Liver (tissue), 9 donors: ENCODE data around the gene KIAA0825. TPM values are rescaled to one million over a fixed set of nuclear protein-coding genes. Genes with fewer than 3 reads are reported as not detected.

Source experiments
- DNase-seq: peaks from one replicate; pipeline ENCODE4 v3.0.0-alpha.2; 2017; ENCODE audit warnings: low spot score
- H3K27ac ChIP-seq, 2 donors: one replicate each; pipeline ENCODE4 v1.7.0; 2013; ENCODE audit warnings: inconsistent platforms in 2 of 2, low read length in 2 of 2, control low read depth in 1 of 2, low read depth in 1 of 2, mild to moderate bottlenecking in 1 of 2
- H3K27me3 ChIP-seq, 4 donors: one replicate each; pipeline versions ENCODE4 v1.6.1 to v1.7.0; 2013; ENCODE audit warnings: low read length in 3 of 4, inconsistent platforms in 1 of 4, mild to moderate bottlenecking in 1 of 4, moderate library complexity in 1 of 4; ENCODE audit not compliant: control insufficient read depth in 4 of 4, insufficient read depth in 4 of 4
- H3K36me3 ChIP-seq, 4 donors: one replicate each; pipeline versions ENCODE4 v1.6.1 to v1.7.0; 2013; ENCODE audit warnings: low read length in 3 of 4, mild to moderate bottlenecking in 3 of 4, low read depth in 1 of 4, moderate library complexity in 1 of 4; ENCODE audit not compliant: control insufficient read depth in 4 of 4, insufficient read depth in 3 of 4
- H3K4me1 ChIP-seq, 4 donors: one replicate each; pipeline versions ENCODE4 v1.6.1 to v1.7.0; 2013; ENCODE audit warnings: low read length in 3 of 4, mild to moderate bottlenecking in 3 of 4, moderate library complexity in 1 of 4; ENCODE audit not compliant: control insufficient read depth in 4 of 4, insufficient read depth in 4 of 4
- H3K4me3 ChIP-seq, 3 donors: one replicate each; pipeline versions ENCODE4 v1.6.1 to v1.7.0; 2013; ENCODE audit warnings: low read length in 3 of 3, control low read depth in 1 of 3, low read depth in 1 of 3, mild to moderate bottlenecking in 1 of 3
- H3K9ac ChIP-seq, 2 donors: one replicate each; pipeline ENCODE4 v1.7.0; 2013; ENCODE audit warnings: low read length in 2 of 2, mild to moderate bottlenecking in 2 of 2, moderate library complexity in 2 of 2, control low read depth in 1 of 2, low read depth in 1 of 2
- H3K9me3 ChIP-seq, 4 donors: one replicate each; pipeline versions ENCODE4 v1.6.1 to v1.7.0; 2013; ENCODE audit warnings: low read length in 3 of 4; ENCODE audit not compliant: control insufficient read depth in 4 of 4
- EGR1 ChIP-seq, 2 donors: IDR thresholded peaks; 2 replicates each; pipeline ENCODE4 v1.6.1; 2016 to 2018; ENCODE audit warnings: antibody characterized with exemption in 2 of 2, low read depth in 2 of 2
- FOXA1 ChIP-seq: IDR thresholded peaks from 2 replicates; pipeline ENCODE4 v1.6.1; 2016; ENCODE audit warnings: antibody characterized with exemption
- FOXA2 ChIP-seq: IDR thresholded peaks from 2 replicates; pipeline ENCODE4 v1.6.1; 2016; ENCODE audit warnings: antibody characterized with exemption
- GABPA ChIP-seq, 2 donors: IDR thresholded peaks in 1 of 2; conservative IDR thresholded peaks in 1 of 2; 2 replicates each; pipeline ENCODE4 v1.6.1; 2016; ENCODE audit warnings: antibody characterized with exemption in 2 of 2, mild to moderate bottlenecking in 1 of 2, moderate library complexity in 1 of 2
- HNF4A ChIP-seq, 2 donors: conservative IDR thresholded peaks; 2 replicates each; pipeline ENCODE4 v1.6.1; 2016; ENCODE audit warnings: antibody characterized with exemption in 2 of 2, mild to moderate bottlenecking in 2 of 2
- HNF4G ChIP-seq: IDR thresholded peaks from 2 replicates; pipeline ENCODE4 v1.6.1; 2016; ENCODE audit warnings: antibody characterized with exemption
- JUND ChIP-seq, 2 donors: IDR thresholded peaks; 2 replicates each; pipeline ENCODE4 v1.6.1; 2016; ENCODE audit warnings: antibody characterized with exemption in 2 of 2
- MAX ChIP-seq: IDR thresholded peaks from 2 replicates; pipeline ENCODE4 v1.6.1; 2016; ENCODE audit warnings: antibody characterized with exemption
- NR2F2 ChIP-seq: IDR thresholded peaks from 2 replicates; pipeline ENCODE4 v1.6.1; 2016; ENCODE audit warnings: antibody characterized with exemption
- RAD21 ChIP-seq, 2 donors: IDR thresholded peaks; 2 replicates each; pipeline ENCODE4 v1.6.1; 2016; ENCODE audit warnings: antibody characterized with exemption in 2 of 2, mild to moderate bottlenecking in 2 of 2
- REST ChIP-seq: IDR thresholded peaks from 2 replicates; pipeline ENCODE4 v1.6.1; 2016; ENCODE audit warnings: antibody characterized with exemption, mild to moderate bottlenecking
- RXRA ChIP-seq, 2 donors: IDR thresholded peaks; 2 replicates each; pipeline ENCODE4 v1.6.1; 2017 to 2018; ENCODE audit warnings: antibody characterized with exemption in 2 of 2, mild to moderate bottlenecking in 1 of 2
- SP1 ChIP-seq: IDR thresholded peaks from 2 replicates; pipeline ENCODE4 v1.6.1; 2018; ENCODE audit warnings: antibody characterized with exemption, mild to moderate bottlenecking
- TAF1 ChIP-seq: conservative IDR thresholded peaks from 2 replicates; pipeline ENCODE4 v1.6.1; 2016; ENCODE audit warnings: antibody characterized with exemption, mild to moderate bottlenecking
- ZBTB33 ChIP-seq: IDR thresholded peaks from 2 replicates; pipeline ENCODE4 v1.6.1; 2016; ENCODE audit warnings: antibody characterized with exemption
- WGBS: extraction: QIAGEN DNeasy Blood & Tissue Kit; methylation state at CpG from one replicate; pipeline ENCODE4 v1.1.7; 2013; 5-methylcytosine and 5-hydroxymethylcytosine counted together
- polyA plus RNA-seq, 2 donors: library from polyadenylated mRNA; stranded (reverse) in 1 of 2; unstranded in 1 of 2; fragments of 200-250 nt in 1 of 2; fragments of >200 nt in 1 of 2; fragmentation: Nextera tagmentation in 1 of 2; extraction: Ambion mirVana in 1 of 2; gene quantifications; one replicate each; pipeline versions ENCODE4 v1.2.1 to v1.2.3, GENCODE V29; 2013 to 2015
- total RNA-seq, 2 donors: library from RNA; depleted of rRNA; stranded (reverse); fragments of >200 nt; gene quantifications; one replicate each; pipeline ENCODE4 v1.2.3, GENCODE V29; 2014
- TF ChIP-seq, protein P1 (sequence below): fragments of 150-350 bp; IDR thresholded peaks from 2 replicates; pipeline ENCODE4 v1.5.1; 2017; ENCODE audit warnings: improper control_type of control experiment, low read depth, low read length; ENCODE audit not compliant: missing input control
- TF ChIP-seq, protein P2 (sequence below): IDR thresholded peaks from 2 replicates; pipeline ENCODE4 v1.6.1; 2016; ENCODE audit warnings: antibody characterized with exemption
- donor health status: healthy.
- donor health status: healthy.
- donor health status: healthy.
- donor health status: healthy.
- donor health status: healthy.

Gene KIAA0825
- total and polyA plus RNA-seq, 4 donors, result 0.25 to 3.2 (median 1.2) TPM

- DNase-seq, result no peak
- H3K4me3 ChIP-seq, result no peak overlapping the region
- no peak overlapping the region for H3K27ac ChIP-seq
- no peak overlapping the region for H3K9ac ChIP-seq
- no peaks in the 10 kb centered on the region for H3K4me1 ChIP-seq
- H3K27me3 ChIP-seq, result no peaks in the 10 kb centered on the region
- no peaks in the 10 kb centered on the region for H3K9me3 ChIP-seq
- H3K36me3 ChIP-seq, result peaks cover 0 to 2% (median 0%) of the 10 kb centered on the region in 4 donors
- 80% methylated on average over 1 of the region's 1 CpG for WGBS
- TF ChIP-seq RAD21 (IDR thresholded peaks at IDR 0.05), result no peak
- no peak for TF ChIP-seq HNF4A (conservative IDR thresholded peaks at IDR 0.05)
- no peak for TF ChIP-seq TAF1
- no peak for TF ChIP-seq JUND (IDR thresholded peaks at IDR 0.05)
- TF ChIP-seq, protein P1, sequence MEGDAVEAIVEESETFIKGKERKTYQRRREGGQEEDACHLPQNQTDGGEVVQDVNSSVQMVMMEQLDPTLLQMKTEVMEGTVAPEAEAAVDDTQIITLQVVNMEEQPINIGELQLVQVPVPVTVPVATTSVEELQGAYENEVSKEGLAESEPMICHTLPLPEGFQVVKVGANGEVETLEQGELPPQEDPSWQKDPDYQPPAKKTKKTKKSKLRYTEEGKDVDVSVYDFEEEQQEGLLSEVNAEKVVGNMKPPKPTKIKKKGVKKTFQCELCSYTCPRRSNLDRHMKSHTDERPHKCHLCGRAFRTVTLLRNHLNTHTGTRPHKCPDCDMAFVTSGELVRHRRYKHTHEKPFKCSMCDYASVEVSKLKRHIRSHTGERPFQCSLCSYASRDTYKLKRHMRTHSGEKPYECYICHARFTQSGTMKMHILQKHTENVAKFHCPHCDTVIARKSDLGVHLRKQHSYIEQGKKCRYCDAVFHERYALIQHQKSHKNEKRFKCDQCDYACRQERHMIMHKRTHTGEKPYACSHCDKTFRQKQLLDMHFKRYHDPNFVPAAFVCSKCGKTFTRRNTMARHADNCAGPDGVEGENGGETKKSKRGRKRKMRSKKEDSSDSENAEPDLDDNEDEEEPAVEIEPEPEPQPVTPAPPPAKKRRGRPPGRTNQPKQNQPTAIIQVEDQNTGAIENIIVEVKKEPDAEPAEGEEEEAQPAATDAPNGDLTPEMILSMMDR, result no peak
- TF ChIP-seq FOXA2, result no peak
- no peak for TF ChIP-seq EGR1 (IDR thresholded peaks at IDR 0.05; ENCODE audit: low read depth in 2 of 2)
- TF ChIP-seq, protein P2, sequence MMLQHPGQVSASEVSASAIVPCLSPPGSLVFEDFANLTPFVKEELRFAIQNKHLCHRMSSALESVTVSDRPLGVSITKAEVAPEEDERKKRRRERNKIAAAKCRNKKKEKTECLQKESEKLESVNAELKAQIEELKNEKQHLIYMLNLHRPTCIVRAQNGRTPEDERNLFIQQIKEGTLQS, result no peak
- TF ChIP-seq GABPA (IDR thresholded peaks at IDR 0.05 in 1 of 2, conservative IDR thresholded peaks at IDR 0.05 in 1 of 2), result no peak
- TF ChIP-seq FOXA1, result no peak
- TF ChIP-seq ZBTB33, result no peak
- no peak for TF ChIP-seq MAX
- no peak for TF ChIP-seq SP1
- no peak for TF ChIP-seq RXRA (IDR thresholded peaks at IDR 0.05)
- TF ChIP-seq HNF4G, result no peak
- TF ChIP-seq NR2F2, result no peak
- TF ChIP-seq REST, result no peak
These were observed 117.0 kb downstream of the KIAA0825 start for GRCh38 chr5:94501365-94501764.

DNA sequence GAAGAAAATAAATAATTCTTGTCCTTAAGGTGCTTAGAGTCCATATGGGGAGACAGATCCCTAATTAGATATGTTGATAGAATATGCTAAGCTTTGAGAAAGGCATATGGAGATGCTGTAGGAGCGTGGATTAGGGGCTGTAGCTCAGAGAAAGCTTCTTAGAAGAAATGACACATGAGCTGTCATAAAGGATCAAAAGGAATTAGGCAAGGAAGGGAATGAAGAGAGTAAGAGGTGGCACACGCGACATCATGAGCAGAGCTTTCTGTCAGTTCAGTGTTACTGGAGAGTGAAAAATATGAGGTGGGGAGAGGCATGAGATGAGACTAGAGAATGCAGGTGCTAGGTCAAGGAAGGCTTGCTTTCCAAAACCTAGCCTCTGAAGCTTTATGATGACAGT, 118.6 kb downstream of the KIAA0825 start:
- Histone ChIP-seq H3K27me3 (no peaks in the 10 kb centered on the region), H3K9me3 (no peaks in the 10 kb centered on the region), H3K27ac (no peak overlapping the region), H3K36me3 (peaks cover 0 to 2% (median 0%) of the 10 kb centered on the region in 4 donors), H3K4me3 (no peak overlapping the region), H3K9ac (no peak overlapping the region), H3K4me1 (no peaks in the 10 kb centered on the region)
- 98% methylated on average over 3 of the region's 3 CpGs for WGBS
- DNase-seq, result no peak
- TF ChIP-seq, protein P1, result no peak
- no peak for TF ChIP-seq TAF1
- no peak for TF ChIP-seq HNF4A (conservative IDR thresholded peaks at IDR 0.05)
- TF ChIP-seq NR2F2, result no peak
- no peak for TF ChIP-seq GABPA (IDR thresholded peaks at IDR 0.05 in 1 of 2, conservative IDR thresholded peaks at IDR 0.05 in 1 of 2)
- TF ChIP-seq HNF4G, result no peak
- no peak for TF ChIP-seq RXRA (IDR thresholded peaks at IDR 0.05)
- TF ChIP-seq, protein P2, result no peak
- no peak for TF ChIP-seq RAD21 (IDR thresholded peaks at IDR 0.05)
- TF ChIP-seq ZBTB33, result no peak
- TF ChIP-seq EGR1 (IDR thresholded peaks at IDR 0.05; ENCODE audit: low read depth in 2 of 2), result no peak
